SK-N-SH treated with all-trans-retinoic acid at 6 μM for 48 hours (cell line): ENCODE results near the gene FLT1.

Experiments
- ATAC-seq: fragments of 200-7000 bp; cut with Tn5 transposase; 3 replicates; pipeline ENCODE4 v1.9.1; 2020; ENCODE audit warnings: mild to moderate bottlenecking, moderate library complexity
- ARNTL ChIP-seq: fragments of 450-650 bp; formaldehyde crosslinking; IDR thresholded peaks from 2 replicates; pipeline ENCODE4 v1.5.0; 2020; ENCODE audit warnings: low read depth, mild to moderate bottlenecking, moderate library complexity, borderline replicate concordance
- BACH2 ChIP-seq: fragments of 250-450 bp; sonication (Bioruptor Pico); IDR thresholded peaks from 2 replicates; pipeline ENCODE4 v1.9.0; 2021; ENCODE audit warnings: mild to moderate bottlenecking, borderline replicate concordance
- CSDC2 ChIP-seq: fragments of 250-450 bp; sonication (Bioruptor Pico); IDR thresholded peaks from 2 replicates; pipeline ENCODE4 v1.5.0; 2020; ENCODE audit warnings: mild to moderate bottlenecking, moderate library complexity
- ESRRG ChIP-seq: fragments of 250-450 bp; sonication (Bioruptor Pico); IDR thresholded peaks from 2 replicates; pipeline ENCODE4 v1.6.1; 2021; ENCODE audit warnings: mild to moderate bottlenecking
- GLIS3 ChIP-seq: fragments of 250-450 bp; sonication (Bioruptor Pico); IDR thresholded peaks from 2 replicates; pipeline ENCODE4 v1.5.0; 2020; ENCODE audit warnings: mild to moderate bottlenecking, moderate library complexity
- ISL1 ChIP-seq: fragments of 250-450 bp; sonication (Bioruptor Pico); IDR thresholded peaks from 2 replicates; pipeline ENCODE4 v2.1.2; 2022; ENCODE audit warnings: mild to moderate bottlenecking, moderate library complexity
- OSR1 ChIP-seq: fragments of 250-450 bp; sonication (Bioruptor Pico); IDR thresholded peaks from 2 replicates; pipeline ENCODE4 v1.8.0; 2022; ENCODE audit warnings: moderate library complexity, mild to moderate bottlenecking, inconsistent platforms
- POU6F1 ChIP-seq: fragments of 250-450 bp; sonication (Bioruptor Pico); IDR thresholded peaks from 2 replicates; pipeline ENCODE4 v1.8.0; 2021; ENCODE audit warnings: low read depth, mild to moderate bottlenecking, moderate library complexity, borderline replicate concordance
- PPARA ChIP-seq: fragments of 250-450 bp; sonication (Bioruptor Pico); IDR thresholded peaks from 2 replicates; pipeline ENCODE4 v1.5.0; 2020; ENCODE audit warnings: mild to moderate bottlenecking, borderline replicate concordance
- RARB ChIP-seq: fragments of 250-450 bp; sonication (Bioruptor Pico); IDR thresholded peaks from 2 replicates; pipeline ENCODE4 v1.8.0; 2021; ENCODE audit warnings: mild to moderate bottlenecking, moderate library complexity
- SNAI2 ChIP-seq: fragments of 250-450 bp; sonication (Bioruptor Pico); IDR thresholded peaks from 2 replicates; pipeline ENCODE4 v1.5.0; 2020; ENCODE audit warnings: mild to moderate bottlenecking, moderate library complexity
- TCF4 ChIP-seq: fragments of 250-450 bp; sonication (Bioruptor Pico); IDR thresholded peaks from 2 replicates; pipeline ENCODE4 v1.8.0; 2021; ENCODE audit warnings: mild to moderate bottlenecking, moderate library complexity, borderline replicate concordance
- TOX ChIP-seq: fragments of 250-450 bp; sonication (Bioruptor Pico); IDR thresholded peaks from 2 replicates; pipeline ENCODE4 v1.8.0; 2021; ENCODE audit warnings: mild to moderate bottlenecking, moderate library complexity, borderline replicate concordance
- ZC3H10 ChIP-seq: fragments of 250-450 bp; sonication (Bioruptor Pico); IDR thresholded peaks from 2 replicates; pipeline ENCODE4 v1.5.1; 2021; ENCODE audit warnings: mild to moderate bottlenecking, moderate library complexity
- ZFP3 ChIP-seq: fragments of 250-450 bp; sonication (Bioruptor Pico); IDR thresholded peaks from 2 replicates; pipeline ENCODE4 v1.5.0; 2020; ENCODE audit warnings: mild to moderate bottlenecking, moderate library complexity
- ZFP30 ChIP-seq: fragments of 450-650 bp; formaldehyde crosslinking; IDR thresholded peaks from 2 replicates; pipeline ENCODE4 v1.5.0; 2022; ENCODE audit warnings: mild to moderate bottlenecking, moderate library complexity
- ZNF565 ChIP-seq: fragments of 450-650 bp; formaldehyde crosslinking; conservative IDR thresholded peaks from 2 replicates; pipeline ENCODE4 v1.5.0; 2020; ENCODE audit warnings: low read depth, mild to moderate bottlenecking, moderate library complexity
- ZNF70 ChIP-seq: fragments of 450-650 bp; formaldehyde crosslinking; IDR thresholded peaks from 2 replicates; pipeline ENCODE4 v1.5.0; 2020; ENCODE audit warnings: mild to moderate bottlenecking, moderate library complexity
- TF ChIP-seq, protein P1 (sequence below): fragments of 250-450 bp; sonication (Bioruptor Pico); IDR thresholded peaks from 2 replicates; pipeline ENCODE4 v1.5.1; 2021; ENCODE audit warnings: mild to moderate bottlenecking, moderate library complexity
- TF ChIP-seq, protein P2 (sequence below): fragments of 250-450 bp; sonication (Bioruptor Pico); IDR thresholded peaks from 2 replicates; pipeline ENCODE4 v1.5.0; 2020; ENCODE audit warnings: mild to moderate bottlenecking, moderate library complexity
- TF ChIP-seq, protein P3 (sequence below): fragments of 250-450 bp; sonication (Bioruptor Pico); IDR thresholded peaks from 2 replicates; pipeline ENCODE4 v1.8.0; 2020; ENCODE audit warnings: mild to moderate bottlenecking, moderate library complexity, borderline replicate concordance
- TF ChIP-seq, protein P4 (sequence below): fragments of 250-450 bp; sonication (Bioruptor Pico); IDR thresholded peaks from 2 replicates; pipeline ENCODE4 v1.5.1; 2020; ENCODE audit warnings: low read depth, mild to moderate bottlenecking, moderate library complexity

The FLT1 gene

DNA sequence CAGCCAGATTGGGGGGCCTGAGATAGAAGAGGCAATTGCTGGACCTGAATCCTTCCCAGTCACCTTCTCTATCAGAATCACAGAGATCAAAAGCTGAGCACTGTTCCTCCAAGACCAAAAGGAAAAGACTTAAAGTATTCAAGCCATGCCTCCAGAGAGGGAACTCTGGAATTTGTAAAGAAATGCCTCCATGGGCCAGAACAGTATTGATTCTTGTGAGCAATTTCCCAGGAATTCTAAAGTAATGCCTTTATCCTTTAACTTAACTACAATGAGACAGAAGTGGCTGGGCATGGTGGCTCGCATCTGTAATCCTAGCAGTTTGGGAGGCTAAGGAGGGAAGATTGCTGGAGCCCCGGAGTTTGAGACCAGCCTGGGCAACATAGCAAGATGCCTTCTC is 148.8 kb downstream of the FLT1 start:
- peak; percentile 21; the same call in 1 of the 3 replicates for ATAC-seq
- TF ChIP-seq RARB (CRISPR knock-in tag): no peak
- TF ChIP-seq ZFP3 (CRISPR knock-in tag): no peak
- TF ChIP-seq, protein P1, sequence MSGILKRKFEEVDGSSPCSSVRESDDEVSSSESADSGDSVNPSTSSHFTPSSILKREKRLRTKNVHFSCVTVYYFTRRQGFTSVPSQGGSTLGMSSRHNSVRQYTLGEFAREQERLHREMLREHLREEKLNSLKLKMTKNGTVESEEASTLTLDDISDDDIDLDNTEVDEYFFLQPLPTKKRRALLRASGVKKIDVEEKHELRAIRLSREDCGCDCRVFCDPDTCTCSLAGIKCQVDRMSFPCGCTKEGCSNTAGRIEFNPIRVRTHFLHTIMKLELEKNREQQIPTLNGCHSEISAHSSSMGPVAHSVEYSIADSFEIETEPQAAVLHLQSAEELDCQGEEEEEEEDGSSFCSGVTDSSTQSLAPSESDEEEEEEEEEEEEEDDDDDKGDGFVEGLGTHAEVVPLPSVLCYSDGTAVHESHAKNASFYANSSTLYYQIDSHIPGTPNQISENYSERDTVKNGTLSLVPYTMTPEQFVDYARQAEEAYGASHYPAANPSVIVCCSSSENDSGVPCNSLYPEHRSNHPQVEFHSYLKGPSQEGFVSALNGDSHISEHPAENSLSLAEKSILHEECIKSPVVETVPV: no peak
- TF ChIP-seq PPARA (CRISPR knock-in tag): no peak
- no peak for TF ChIP-seq CSDC2 (CRISPR knock-in tag)
- TF ChIP-seq, protein P2, sequence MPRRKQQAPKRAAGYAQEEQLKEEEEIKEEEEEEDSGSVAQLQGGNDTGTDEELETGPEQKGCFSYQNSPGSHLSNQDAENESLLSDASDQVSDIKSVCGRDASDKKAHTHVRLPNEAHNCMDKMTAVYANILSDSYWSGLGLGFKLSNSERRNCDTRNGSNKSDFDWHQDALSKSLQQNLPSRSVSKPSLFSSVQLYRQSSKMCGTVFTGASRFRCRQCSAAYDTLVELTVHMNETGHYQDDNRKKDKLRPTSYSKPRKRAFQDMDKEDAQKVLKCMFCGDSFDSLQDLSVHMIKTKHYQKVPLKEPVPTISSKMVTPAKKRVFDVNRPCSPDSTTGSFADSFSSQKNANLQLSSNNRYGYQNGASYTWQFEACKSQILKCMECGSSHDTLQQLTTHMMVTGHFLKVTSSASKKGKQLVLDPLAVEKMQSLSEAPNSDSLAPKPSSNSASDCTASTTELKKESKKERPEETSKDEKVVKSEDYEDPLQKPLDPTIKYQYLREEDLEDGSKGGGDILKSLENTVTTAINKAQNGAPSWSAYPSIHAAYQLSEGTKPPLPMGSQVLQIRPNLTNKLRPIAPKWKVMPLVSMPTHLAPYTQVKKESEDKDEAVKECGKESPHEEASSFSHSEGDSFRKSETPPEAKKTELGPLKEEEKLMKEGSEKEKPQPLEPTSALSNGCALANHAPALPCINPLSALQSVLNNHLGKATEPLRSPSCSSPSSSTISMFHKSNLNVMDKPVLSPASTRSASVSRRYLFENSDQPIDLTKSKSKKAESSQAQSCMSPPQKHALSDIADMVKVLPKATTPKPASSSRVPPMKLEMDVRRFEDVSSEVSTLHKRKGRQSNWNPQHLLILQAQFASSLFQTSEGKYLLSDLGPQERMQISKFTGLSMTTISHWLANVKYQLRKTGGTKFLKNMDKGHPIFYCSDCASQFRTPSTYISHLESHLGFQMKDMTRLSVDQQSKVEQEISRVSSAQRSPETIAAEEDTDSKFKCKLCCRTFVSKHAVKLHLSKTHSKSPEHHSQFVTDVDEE (CRISPR knock-in tag): no peak
- no peak for TF ChIP-seq OSR1 (CRISPR knock-in tag)
- TF ChIP-seq ZC3H10: no peak
- TF ChIP-seq, protein P3, sequence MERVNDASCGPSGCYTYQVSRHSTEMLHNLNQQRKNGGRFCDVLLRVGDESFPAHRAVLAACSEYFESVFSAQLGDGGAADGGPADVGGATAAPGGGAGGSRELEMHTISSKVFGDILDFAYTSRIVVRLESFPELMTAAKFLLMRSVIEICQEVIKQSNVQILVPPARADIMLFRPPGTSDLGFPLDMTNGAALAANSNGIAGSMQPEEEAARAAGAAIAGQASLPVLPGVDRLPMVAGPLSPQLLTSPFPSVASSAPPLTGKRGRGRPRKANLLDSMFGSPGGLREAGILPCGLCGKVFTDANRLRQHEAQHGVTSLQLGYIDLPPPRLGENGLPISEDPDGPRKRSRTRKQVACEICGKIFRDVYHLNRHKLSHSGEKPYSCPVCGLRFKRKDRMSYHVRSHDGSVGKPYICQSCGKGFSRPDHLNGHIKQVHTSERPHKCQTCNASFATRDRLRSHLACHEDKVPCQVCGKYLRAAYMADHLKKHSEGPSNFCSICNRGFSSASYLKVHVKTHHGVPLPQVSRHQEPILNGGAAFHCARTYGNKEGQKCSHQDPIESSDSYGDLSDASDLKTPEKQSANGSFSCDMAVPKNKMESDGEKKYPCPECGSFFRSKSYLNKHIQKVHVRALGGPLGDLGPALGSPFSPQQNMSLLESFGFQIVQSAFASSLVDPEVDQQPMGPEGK (CRISPR knock-in tag): no peak
- TF ChIP-seq GLIS3: no peak
- TF ChIP-seq ZNF70 (CRISPR knock-in tag): no peak
- TF ChIP-seq, protein P4, sequence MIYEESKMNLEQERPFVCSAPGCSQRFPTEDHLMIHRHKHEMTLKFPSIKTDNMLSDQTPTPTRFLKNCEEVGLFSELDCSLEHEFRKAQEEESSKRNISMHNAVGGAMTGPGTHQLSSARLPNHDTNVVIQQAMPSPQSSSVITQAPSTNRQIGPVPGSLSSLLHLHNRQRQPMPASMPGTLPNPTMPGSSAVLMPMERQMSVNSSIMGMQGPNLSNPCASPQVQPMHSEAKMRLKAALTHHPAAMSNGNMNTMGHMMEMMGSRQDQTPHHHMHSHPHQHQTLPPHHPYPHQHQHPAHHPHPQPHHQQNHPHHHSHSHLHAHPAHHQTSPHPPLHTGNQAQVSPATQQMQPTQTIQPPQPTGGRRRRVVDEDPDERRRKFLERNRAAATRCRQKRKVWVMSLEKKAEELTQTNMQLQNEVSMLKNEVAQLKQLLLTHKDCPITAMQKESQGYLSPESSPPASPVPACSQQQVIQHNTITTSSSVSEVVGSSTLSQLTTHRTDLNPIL: no peak
- TF ChIP-seq BACH2 (CRISPR knock-in tag): no peak
- TF ChIP-seq SNAI2: no peak
- no peak for TF ChIP-seq TCF4 (CRISPR knock-in tag)
- no peak for TF ChIP-seq POU6F1 (CRISPR knock-in tag)
- TF ChIP-seq ARNTL (CRISPR knock-in tag): no peak
- TF ChIP-seq ESRRG (CRISPR knock-in tag): no peak
- TF ChIP-seq, all 23 proteins: peak for 0

GRCh38 chr13:28344163-28344562 is 150.8 kb downstream of the FLT1 start:
- no peak for ATAC-seq
- TF ChIP-seq ARNTL (CRISPR knock-in tag) (no peak), ISL1 (CRISPR knock-in tag) (no peak), ZFP30 (CRISPR knock-in tag) (no peak), ZFP3 (CRISPR knock-in tag) (no peak), RARB (CRISPR knock-in tag) (no peak), ESRRG (CRISPR knock-in tag) (no peak), ZNF565 (CRISPR knock-in tag) (no peak), BACH2 (CRISPR knock-in tag) (no peak), PPARA (CRISPR knock-in tag) (no peak), TOX (CRISPR knock-in tag) (no peak), SNAI2 (no peak), CSDC2 (CRISPR knock-in tag) (no peak), OSR1 (CRISPR knock-in tag) (no peak), ZC3H10 (no peak)
- TF ChIP-seq, protein P3 (CRISPR knock-in tag): no peak
- TF ChIP-seq, protein P2 (CRISPR knock-in tag): no peak
- TF ChIP-seq, protein P4: no peak
